Measurements from ENCODE around the gene TTBK1.

GRCh38 chr6:43328528-43328927, 85.2 kb downstream of the TTBK1 start:
- TF ChIP-seq POLR2AphosphoS5 (IDR thresholded peaks at IDR 0.05) (no peak), EP300 (IDR thresholded peaks at IDR 0.05) (no peak)
